Esophagus muscularis mucosa (tissue), 4 donors: Measurements from ENCODE around the gene PFAS. TPM values are rescaled to one million over a fixed set of nuclear protein-coding genes. Genes with fewer than 3 reads are reported as not detected.

Source experiments
- DNase-seq: peaks from one replicate; pipeline ENCODE4 v3.0.0-alpha.2; 2017; ENCODE audit errors: extremely low spot score
- H3K27ac ChIP-seq, 4 donors: fragments of 200-600 bp; sonication (generic); replicated peaks in 1 of 4; 1 replicate in 3 of 4; 2 replicates in 1 of 4; pipeline ENCODE4 v1.5.1; 2016 to 2019; ENCODE audit warnings: mild to moderate bottlenecking in 1 of 4
- H3K27me3 ChIP-seq, 4 donors: fragments of 200-600 bp; sonication (generic); one replicate each; pipeline versions ENCODE4 v1.5.1 to v1.6.0; 2016 to 2019
- H3K36me3 ChIP-seq, 4 donors: fragments of 200-600 bp; sonication (generic); one replicate each; pipeline ENCODE4 v1.5.1; 2016 to 2019
- H3K4me1 ChIP-seq, 4 donors: fragments of 200-600 bp; sonication (generic); one replicate each; pipeline ENCODE4 v1.5.1; 2016 to 2019
- H3K4me3 ChIP-seq, 4 donors: fragments of 200-600 bp; sonication (generic); 1 replicate in 2 of 4; 2 replicates in 2 of 4; pipeline ENCODE4 v1.5.1; 2016 to 2019; ENCODE audit warnings: mild to moderate bottlenecking in 4 of 4, moderate library complexity in 1 of 4
- H3K9me3 ChIP-seq, 4 donors: fragments of 200-600 bp; sonication (generic); 1 replicate in 3 of 4; 2 replicates in 1 of 4; pipeline ENCODE4 v1.5.1; 2016 to 2019
- EP300 ChIP-seq: sonication (generic); formaldehyde crosslinking; IDR thresholded peaks from one replicate; pipeline ENCODE4 v1.6.1; 2017; ENCODE audit warnings: antibody characterized with exemption
- POLR2A ChIP-seq: fragments of 450-650 bp; IDR thresholded peaks from one replicate; pipeline ENCODE4 v1.6.1; 2017; ENCODE audit warnings: antibody characterized with exemption, moderate library complexity, mild to moderate bottlenecking, low read depth
- POLR2AphosphoS5 ChIP-seq, 2 donors: sonication (generic); formaldehyde crosslinking; IDR thresholded peaks; one replicate each; pipeline ENCODE4 v1.6.1; 2017; ENCODE audit warnings: antibody characterized with exemption in 2 of 2
- WGBS: methylation state at CpG from one replicate; pipeline ENCODE4 v1.1.5; 2018; 5-methylcytosine and 5-hydroxymethylcytosine counted together
- intact Hi-C: fragments of 100-400 bp; cut with DNase I; formaldehyde crosslinking; loops from one replicate; pipeline ENCODE4 v1.15.1; 2023
- total RNA-seq, 4 donors: library from RNA; depleted of rRNA; stranded (reverse); fragments of >200 nt; gene quantifications; one replicate each; pipeline versions ENCODE4 v1.1.0 to v1.2.1, GENCODE V29; 2016
- TF ChIP-seq, protein P1 (sequence below), 3 experiments: fragments of 200-600 bp in 2 of 3; fragments of 450-650 bp in 1 of 3; sonication (generic) in 2 of 3; IDR thresholded peaks; one replicate each; pipeline ENCODE4 v1.5.1; 2017 to 2019; ENCODE audit warnings: antibody characterized with exemption in 3 of 3, mild to moderate bottlenecking in 2 of 3, moderate library complexity in 1 of 3

Gene PFAS
- total RNA-seq, 4 donors from 2014 or later: 8.8 to 15.2 (median 11.2) TPM

DNA sequence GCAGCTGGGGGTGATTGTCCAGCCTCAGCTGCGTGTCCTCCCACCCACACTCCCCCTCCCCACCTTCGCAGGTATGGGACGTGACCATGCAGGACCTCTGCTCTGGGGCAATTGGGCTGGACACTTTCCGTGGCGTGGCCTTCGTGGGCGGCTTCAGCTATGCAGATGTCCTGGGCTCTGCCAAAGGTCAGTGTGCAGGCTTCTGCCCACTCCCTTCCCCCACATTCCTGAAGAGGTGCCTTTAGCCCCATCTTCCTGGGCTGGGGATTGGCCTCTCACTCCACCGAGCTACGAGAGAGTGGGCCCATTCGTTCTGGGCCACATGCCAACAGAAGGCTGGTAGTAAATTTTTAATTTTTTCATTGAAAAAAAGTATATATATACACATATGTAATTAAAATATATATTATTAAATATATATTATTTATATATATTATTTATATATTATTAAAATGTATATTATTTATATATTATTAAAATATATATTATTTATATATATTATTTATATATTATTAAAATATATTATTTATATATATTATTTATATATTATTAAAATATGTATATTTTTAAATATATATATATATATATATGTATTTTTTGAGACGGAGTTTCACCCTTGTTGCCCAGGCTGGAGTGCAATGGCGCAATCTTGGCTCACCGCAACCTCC lies 18.5 kb downstream of the PFAS start:
- H3K27ac ChIP-seq: no peak overlapping the region
- no peaks in the 10 kb centered on the region for H3K4me1 ChIP-seq
- H3K9me3 ChIP-seq: no peaks in the 10 kb centered on the region
- TF ChIP-seq POLR2AphosphoS5 (IDR thresholded peaks at IDR 0.05) (no peak), EP300 (no peak)
- H3K36me3 ChIP-seq: peaks cover 29 to 81% (median 68%) of the 10 kb centered on the region in 4 donors
- no peaks in the 10 kb centered on the region for H3K27me3 ChIP-seq
- 88% methylated on average over 6 of the region's 13 CpGs for WGBS
- intact Hi-C loops: no loop called here
- DNase-seq: no peak
- H3K4me3 ChIP-seq: no peak overlapping the region

DNA sequence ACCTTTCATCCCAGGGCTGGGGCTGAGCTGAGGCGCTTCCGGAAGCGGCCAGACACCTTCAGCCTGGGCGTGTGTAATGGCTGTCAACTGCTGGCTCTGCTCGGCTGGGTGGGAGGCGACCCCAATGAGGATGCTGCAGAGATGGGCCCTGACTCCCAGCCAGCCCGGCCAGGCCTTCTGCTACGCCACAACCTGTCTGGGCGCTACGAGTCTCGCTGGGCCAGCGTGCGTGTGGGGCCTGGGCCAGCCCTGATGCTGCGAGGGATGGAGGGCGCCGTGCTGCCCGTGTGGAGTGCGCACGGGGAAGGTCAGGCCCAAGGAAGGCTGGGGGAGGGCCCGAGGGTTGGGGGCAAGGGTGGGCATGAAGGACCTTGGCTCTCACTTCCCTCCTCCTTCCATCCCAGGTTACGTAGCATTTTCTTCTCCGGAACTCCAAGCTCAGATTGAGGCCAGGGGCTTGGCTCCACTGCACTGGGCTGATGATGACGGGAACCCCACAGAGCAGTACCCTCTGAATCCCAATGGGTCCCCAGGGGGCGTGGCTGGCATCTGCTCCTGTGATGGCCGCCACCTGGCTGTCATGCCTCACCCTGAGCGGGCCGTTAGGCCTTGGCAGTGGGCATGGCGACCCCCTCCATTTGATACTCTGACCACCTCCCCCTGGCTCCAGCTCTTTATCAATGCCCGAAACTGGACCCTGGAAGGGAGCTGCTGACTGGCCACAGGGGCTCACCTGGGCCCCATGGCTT lies 19.6 kb downstream of the PFAS start:
- no peaks in the 10 kb centered on the region for H3K9me3 ChIP-seq
- no peak overlapping the region for H3K4me3 ChIP-seq
- no peak overlapping the region for H3K27ac ChIP-seq
- TF ChIP-seq POLR2AphosphoS5 (IDR thresholded peaks at IDR 0.05) (no peak), EP300 (no peak)
- TF ChIP-seq, protein P1, sequence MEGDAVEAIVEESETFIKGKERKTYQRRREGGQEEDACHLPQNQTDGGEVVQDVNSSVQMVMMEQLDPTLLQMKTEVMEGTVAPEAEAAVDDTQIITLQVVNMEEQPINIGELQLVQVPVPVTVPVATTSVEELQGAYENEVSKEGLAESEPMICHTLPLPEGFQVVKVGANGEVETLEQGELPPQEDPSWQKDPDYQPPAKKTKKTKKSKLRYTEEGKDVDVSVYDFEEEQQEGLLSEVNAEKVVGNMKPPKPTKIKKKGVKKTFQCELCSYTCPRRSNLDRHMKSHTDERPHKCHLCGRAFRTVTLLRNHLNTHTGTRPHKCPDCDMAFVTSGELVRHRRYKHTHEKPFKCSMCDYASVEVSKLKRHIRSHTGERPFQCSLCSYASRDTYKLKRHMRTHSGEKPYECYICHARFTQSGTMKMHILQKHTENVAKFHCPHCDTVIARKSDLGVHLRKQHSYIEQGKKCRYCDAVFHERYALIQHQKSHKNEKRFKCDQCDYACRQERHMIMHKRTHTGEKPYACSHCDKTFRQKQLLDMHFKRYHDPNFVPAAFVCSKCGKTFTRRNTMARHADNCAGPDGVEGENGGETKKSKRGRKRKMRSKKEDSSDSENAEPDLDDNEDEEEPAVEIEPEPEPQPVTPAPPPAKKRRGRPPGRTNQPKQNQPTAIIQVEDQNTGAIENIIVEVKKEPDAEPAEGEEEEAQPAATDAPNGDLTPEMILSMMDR (IDR thresholded peaks at IDR 0.05): no peak
- peaks cover 18 to 70% (median 57%) of the 10 kb centered on the region in 4 donors for H3K36me3 ChIP-seq
- DNase-seq: no peak
- intact Hi-C loops: no loop called here
- no peaks in the 10 kb centered on the region for H3K27me3 ChIP-seq
- no peaks in the 10 kb centered on the region for H3K4me1 ChIP-seq
- WGBS: 87% methylated on average over 21 of the region's 29 CpGs

DNA sequence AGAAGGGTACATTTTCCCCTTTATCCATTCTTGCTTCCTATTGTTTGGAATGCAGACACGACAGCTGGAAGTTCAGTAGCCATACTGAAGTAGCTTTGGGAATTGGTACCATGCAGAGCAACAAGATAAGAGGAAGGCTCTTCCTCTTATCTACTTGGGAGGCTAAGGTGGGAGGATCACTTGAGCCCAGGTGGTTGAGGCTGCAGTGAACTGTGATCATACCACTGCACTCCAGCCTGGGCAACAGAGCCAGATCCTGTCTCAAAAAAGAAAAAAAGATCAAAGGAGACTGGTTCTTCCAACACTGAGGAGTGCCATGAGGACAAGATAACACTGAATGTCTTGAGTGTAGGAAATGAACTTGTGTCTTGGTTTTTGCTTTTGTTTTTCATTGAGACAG lies 23.3 kb downstream of the PFAS start:
- H3K27me3 ChIP-seq: no peaks in the 10 kb centered on the region
- H3K4me1 ChIP-seq: no peaks in the 10 kb centered on the region
- H3K4me3 ChIP-seq: no peak overlapping the region
- H3K27ac ChIP-seq: no peak overlapping the region
- DNase-seq: no peak
- H3K36me3 ChIP-seq: peaks cover 7 to 33% (median 21%) of the 10 kb centered on the region in 4 donors
- H3K9me3 ChIP-seq: no peaks in the 10 kb centered on the region
- 83% methylated on average over 1 of the region's 1 CpG for WGBS
- intact Hi-C loops: no loop called here
- TF ChIP-seq POLR2AphosphoS5 (IDR thresholded peaks at IDR 0.05): no peak
- TF ChIP-seq, protein P1 (IDR thresholded peaks at IDR 0.05): no peak
- TF ChIP-seq POLR2A: no peak
- no peak for TF ChIP-seq EP300

- no peak for TF ChIP-seq POLR2AphosphoS5 (IDR thresholded peaks at IDR 0.05)
- TF ChIP-seq POLR2A: no peak
- TF ChIP-seq, protein P1 (IDR thresholded peaks at IDR 0.05): no peak
- TF ChIP-seq EP300: no peak
These were observed 24.9 kb downstream of the PFAS start for GRCh38 chr17:8273884-8274444.

DNA sequence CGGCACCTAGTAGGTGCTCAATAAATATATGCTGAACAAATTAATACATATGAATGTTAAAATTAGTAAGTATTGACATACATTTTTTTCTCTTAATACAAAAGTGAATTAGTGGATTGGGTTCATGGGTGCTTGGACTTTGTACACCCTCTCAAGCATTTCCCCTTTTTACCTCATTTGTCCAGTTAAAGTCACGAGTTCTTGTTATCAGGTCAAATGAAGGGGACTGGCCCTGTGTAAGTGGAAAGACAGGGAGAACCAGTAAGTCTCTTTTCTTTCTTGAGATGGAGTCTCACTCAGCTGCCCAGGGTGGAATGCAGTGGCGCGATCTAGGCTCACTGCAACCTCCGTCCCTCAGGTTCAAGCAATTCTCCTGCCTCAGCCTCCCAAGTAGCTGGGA lies 25.7 kb downstream of the PFAS start:
- Histone ChIP-seq H3K4me3 (no peak overlapping the region), H3K4me1 (no peaks in the 10 kb centered on the region), H3K9me3 (no peaks in the 10 kb centered on the region), H3K27ac (no peak overlapping the region), H3K27me3 (no peaks in the 10 kb centered on the region), H3K36me3 (peaks cover 0 to 16% (median 4%) of the 10 kb centered on the region in 4 donors)
- intact Hi-C loops: no loop called here
- no peak for TF ChIP-seq POLR2AphosphoS5 (IDR thresholded peaks at IDR 0.05)
- TF ChIP-seq, protein P1 (IDR thresholded peaks at IDR 0.05): no peak
- no peak for TF ChIP-seq EP300
- TF ChIP-seq POLR2A: no peak
- WGBS: 97% methylated on average over 5 of the region's 5 CpGs
- DNase-seq: no peak

More at GRCh38 chr17:8273884-8274444, 24.9 kb downstream of the PFAS start:
- Histone ChIP-seq H3K9me3 (no peaks in the 10 kb centered on the region), H3K4me3 (no peak overlapping the region), H3K27ac (no peak overlapping the region), H3K27me3 (no peaks in the 10 kb centered on the region), H3K4me1 (no peaks in the 10 kb centered on the region), H3K36me3 (peaks cover 6 to 23% (median 12%) of the 10 kb centered on the region in 4 donors)
- no peak for DNase-seq
- intact Hi-C loops: no loop called here
- 95% methylated on average over 4 of the region's 4 CpGs for WGBS
